BLaER1 (cell line): ENCODE results near the gene MBTPS1.

Source experiments
- H3K27ac ChIP-seq: shearing (Covaris generic); formaldehyde crosslinking; 2 replicates; pipeline ENCODE4 v1.8.1; 2022
- H3K27me3 ChIP-seq: shearing (Covaris generic); formaldehyde crosslinking; 2 replicates; pipeline ENCODE4 v1.8.1; 2022
- H3K36me3 ChIP-seq: shearing (Covaris generic); formaldehyde crosslinking; 2 replicates; pipeline ENCODE4 v1.8.1; 2022
- H3K4me1 ChIP-seq: shearing (Covaris generic); formaldehyde crosslinking; 2 replicates; pipeline ENCODE4 v1.8.1; 2022
- H3K4me2 ChIP-seq: shearing (Covaris generic); formaldehyde crosslinking; 2 replicates; pipeline ENCODE4 v1.8.1; 2022
- H3K4me3 ChIP-seq: shearing (Covaris generic); formaldehyde crosslinking; 2 replicates; pipeline ENCODE4 v1.8.1; 2022
- H3K9ac ChIP-seq: shearing (Covaris generic); formaldehyde crosslinking; 2 replicates; pipeline ENCODE4 v1.8.1; 2022
- H3K9me3 ChIP-seq: shearing (Covaris generic); formaldehyde crosslinking; 2 replicates; pipeline ENCODE4 v1.8.1; 2022
- H4K20me1 ChIP-seq: shearing (Covaris generic); formaldehyde crosslinking; 2 replicates; pipeline ENCODE4 v1.8.1; 2022
- Cebpa-rat ChIP-seq: shearing (Covaris generic); IDR thresholded peaks from 2 replicates; pipeline ENCODE4 v1.8.1; 2022

Gene MBTPS1

DNA sequence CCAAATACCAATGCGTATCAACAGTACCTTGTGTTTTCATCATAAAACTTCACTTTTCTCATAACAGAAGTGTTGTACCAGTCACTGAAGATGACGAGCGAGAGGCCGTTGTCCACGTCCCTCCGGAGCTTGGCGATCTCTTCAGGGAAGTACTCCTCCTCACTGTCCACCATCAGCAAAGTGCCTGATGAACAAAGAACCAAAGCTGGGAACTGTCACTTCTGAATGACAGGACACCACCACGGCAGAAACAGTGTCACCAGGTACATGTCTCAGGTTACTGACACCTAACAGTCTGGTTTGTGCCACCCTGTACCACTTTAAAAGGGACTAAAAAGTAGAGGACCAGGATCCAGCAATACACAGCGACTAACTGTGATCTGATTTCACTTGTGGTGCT, 49.1 kb downstream of the MBTPS1 start:
- no peaks in the 10 kb centered on the region for H3K9me3 ChIP-seq
- H3K4me2 ChIP-seq = no peak overlapping the region
- no peak overlapping the region for H3K9ac ChIP-seq
- H3K4me1 ChIP-seq = no peaks in the 10 kb centered on the region
- no peak for TF ChIP-seq Cebpa-rat
- no peak overlapping the region for H3K4me3 ChIP-seq
- no peaks in the 10 kb centered on the region for H3K27me3 ChIP-seq
- H3K27ac ChIP-seq = no peak overlapping the region
- H3K36me3 ChIP-seq = peaks cover 96% of the 10 kb centered on the region
- peaks cover 74% of the 10 kb centered on the region for H4K20me1 ChIP-seq

DNA sequence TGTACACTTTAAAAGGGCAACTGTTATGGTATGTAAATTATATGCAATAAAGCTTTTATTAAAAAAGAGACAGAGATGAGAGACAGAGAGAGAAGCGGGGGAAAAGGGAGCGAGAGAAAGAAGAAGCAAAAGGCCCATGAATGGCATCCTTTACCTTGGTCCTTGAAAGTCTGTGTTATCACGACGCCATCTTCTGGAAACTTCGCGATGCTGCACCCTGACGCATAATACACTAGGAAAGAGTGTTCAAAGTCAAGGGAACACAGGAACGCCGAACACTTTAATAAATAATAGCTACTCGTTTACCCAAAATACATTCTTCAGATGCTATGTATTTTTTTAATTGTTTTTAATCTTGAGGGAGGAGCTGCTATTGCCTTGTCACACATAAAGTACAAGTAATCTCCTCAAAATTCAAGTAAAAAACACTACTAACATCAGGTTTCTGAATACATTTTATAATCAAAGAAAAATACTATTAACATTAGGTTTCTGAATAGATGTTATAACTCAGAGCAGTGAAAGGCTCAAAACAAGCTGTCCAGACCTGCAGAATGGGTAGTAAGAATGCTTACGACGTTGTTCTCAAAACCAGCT, 51.1 kb downstream of the MBTPS1 start:
- no peak overlapping the region for H3K4me2 ChIP-seq
- no peaks in the 10 kb centered on the region for H3K9me3 ChIP-seq
- H3K9ac ChIP-seq = no peak overlapping the region
- H3K4me3 ChIP-seq = no peak overlapping the region
- H4K20me1 ChIP-seq = peaks cover 75% of the 10 kb centered on the region
- H3K4me1 ChIP-seq = no peaks in the 10 kb centered on the region
- no peak for TF ChIP-seq Cebpa-rat
- no peak overlapping the region for H3K27ac ChIP-seq
- peaks cover 97% of the 10 kb centered on the region for H3K36me3 ChIP-seq
- H3K27me3 ChIP-seq = no peaks in the 10 kb centered on the region

DNA sequence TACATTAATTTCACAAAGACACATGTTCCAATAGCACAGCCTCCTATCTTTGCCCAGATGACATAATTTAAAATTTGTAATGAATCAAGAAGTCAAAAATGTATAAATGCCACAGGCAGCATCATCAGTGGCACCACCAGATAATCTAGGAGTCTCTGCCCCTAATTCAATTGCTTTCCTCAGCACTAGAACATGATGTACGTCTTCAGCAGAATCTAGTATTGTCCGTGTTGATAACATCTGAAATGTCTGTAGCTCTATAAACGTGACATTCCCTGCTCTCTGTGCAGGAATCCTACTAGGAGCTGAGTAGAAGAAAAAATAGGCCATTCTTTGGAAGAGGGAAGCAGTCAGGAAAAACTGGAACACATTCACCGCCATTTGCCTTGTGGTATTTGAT, 52.8 kb downstream of the MBTPS1 start:
- no peak for TF ChIP-seq Cebpa-rat
- H3K4me3 ChIP-seq = no peak overlapping the region
- no peaks in the 10 kb centered on the region for H3K9me3 ChIP-seq
- no peak overlapping the region for H3K9ac ChIP-seq
- H3K27ac ChIP-seq = no peak overlapping the region
- no peaks in the 10 kb centered on the region for H3K4me1 ChIP-seq
- H3K4me2 ChIP-seq = no peak overlapping the region
- H4K20me1 ChIP-seq = peaks cover 72% of the 10 kb centered on the region
- H3K27me3 ChIP-seq = no peaks in the 10 kb centered on the region
- H3K36me3 ChIP-seq = peaks cover 98% of the 10 kb centered on the region

DNA sequence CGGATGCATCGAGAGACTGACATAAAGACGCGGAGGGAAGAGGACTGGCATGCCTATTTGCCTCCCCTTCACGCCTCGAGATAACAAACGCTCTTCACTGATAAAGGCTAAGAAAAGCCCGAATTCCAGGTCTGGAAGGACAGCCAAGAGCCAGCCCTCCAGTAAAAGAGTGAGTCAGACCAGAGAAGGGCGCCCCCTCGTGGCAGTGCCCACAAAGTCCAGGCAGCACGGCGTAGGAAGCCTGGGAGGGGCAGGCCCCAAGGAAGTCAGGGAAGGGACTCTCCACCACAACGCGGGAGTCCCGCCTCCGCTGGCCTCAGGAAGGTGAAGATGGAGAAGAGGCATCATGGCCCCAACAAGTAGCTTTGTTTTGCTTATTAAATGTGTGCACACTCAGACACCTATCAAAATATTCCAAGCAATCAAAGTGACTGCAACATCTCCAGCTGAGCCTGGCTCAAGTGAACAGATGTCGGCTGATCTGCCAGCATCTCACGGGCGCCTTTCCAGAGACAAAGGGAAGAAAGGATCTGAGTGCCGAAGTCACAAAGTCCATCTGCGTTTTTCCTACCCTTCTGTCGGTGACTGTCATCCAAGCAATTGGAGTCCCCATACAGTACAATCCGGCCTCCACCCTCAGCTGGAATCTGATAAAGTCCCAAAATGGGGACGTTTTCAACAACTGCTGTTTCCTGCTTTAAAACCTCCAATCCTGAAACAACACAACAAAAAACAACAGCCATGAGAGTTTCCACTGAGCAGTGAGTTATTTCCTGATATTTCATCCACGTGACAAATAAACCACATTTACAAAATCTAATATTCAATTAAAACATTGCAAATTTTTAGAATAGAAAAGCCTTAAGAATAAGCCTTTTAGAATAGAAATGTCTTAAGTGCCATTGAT, 53.8 kb downstream of the MBTPS1 start:
- H3K4me2 ChIP-seq = no peak overlapping the region
- H3K27me3 ChIP-seq = no peaks in the 10 kb centered on the region
- peaks cover 98% of the 10 kb centered on the region for H3K36me3 ChIP-seq
- H3K9ac ChIP-seq = no peak overlapping the region
- no peak overlapping the region for H3K27ac ChIP-seq
- no peaks in the 10 kb centered on the region for H3K9me3 ChIP-seq
- peaks cover 69% of the 10 kb centered on the region for H4K20me1 ChIP-seq
- H3K4me1 ChIP-seq = no peaks in the 10 kb centered on the region
- TF ChIP-seq Cebpa-rat = no peak
- no peak overlapping the region for H3K4me3 ChIP-seq

DNA sequence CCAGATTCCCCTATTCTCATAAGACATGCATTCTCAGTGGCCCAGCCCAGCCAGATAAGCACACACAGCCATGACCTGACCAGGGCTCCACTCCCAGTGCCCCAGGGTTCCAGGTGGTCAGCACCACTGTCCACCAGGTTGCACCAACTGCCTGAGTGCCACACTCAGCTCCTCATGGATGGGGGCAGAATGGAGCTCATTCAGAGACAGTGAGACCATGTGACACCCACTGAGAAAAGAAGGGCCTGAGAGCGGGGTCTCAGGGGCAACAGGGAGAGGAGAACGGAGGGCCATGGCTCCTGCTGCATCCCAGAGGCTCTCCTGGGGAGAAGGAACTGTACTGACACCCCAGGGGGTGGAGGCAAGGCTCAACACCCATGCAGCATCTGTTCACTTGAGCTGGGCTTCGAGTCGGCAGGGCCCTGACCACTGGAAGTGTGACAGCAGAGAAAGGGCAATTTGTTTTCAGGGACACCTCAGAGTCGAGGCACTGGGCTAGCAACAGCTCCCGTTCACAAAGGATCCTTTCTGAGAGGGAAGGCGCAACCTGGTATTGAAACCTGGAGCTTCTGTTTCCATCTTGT, 55.4 kb downstream of the MBTPS1 start:
- Histone ChIP-seq H3K36me3 (peaks cover 100% of the 10 kb centered on the region), H3K9ac (no peak overlapping the region), H3K4me2 (no peak overlapping the region), H3K4me1 (0 out of 2 replicates have a peak, but pooled peaks cover 4% of the 10 kb centered on the region), H3K27me3 (no peaks in the 10 kb centered on the region), H4K20me1 (peaks cover 71% of the 10 kb centered on the region), H3K4me3 (no peak overlapping the region), H3K9me3 (no peaks in the 10 kb centered on the region), H3K27ac (no peak overlapping the region)
- no peak for TF ChIP-seq Cebpa-rat

DNA sequence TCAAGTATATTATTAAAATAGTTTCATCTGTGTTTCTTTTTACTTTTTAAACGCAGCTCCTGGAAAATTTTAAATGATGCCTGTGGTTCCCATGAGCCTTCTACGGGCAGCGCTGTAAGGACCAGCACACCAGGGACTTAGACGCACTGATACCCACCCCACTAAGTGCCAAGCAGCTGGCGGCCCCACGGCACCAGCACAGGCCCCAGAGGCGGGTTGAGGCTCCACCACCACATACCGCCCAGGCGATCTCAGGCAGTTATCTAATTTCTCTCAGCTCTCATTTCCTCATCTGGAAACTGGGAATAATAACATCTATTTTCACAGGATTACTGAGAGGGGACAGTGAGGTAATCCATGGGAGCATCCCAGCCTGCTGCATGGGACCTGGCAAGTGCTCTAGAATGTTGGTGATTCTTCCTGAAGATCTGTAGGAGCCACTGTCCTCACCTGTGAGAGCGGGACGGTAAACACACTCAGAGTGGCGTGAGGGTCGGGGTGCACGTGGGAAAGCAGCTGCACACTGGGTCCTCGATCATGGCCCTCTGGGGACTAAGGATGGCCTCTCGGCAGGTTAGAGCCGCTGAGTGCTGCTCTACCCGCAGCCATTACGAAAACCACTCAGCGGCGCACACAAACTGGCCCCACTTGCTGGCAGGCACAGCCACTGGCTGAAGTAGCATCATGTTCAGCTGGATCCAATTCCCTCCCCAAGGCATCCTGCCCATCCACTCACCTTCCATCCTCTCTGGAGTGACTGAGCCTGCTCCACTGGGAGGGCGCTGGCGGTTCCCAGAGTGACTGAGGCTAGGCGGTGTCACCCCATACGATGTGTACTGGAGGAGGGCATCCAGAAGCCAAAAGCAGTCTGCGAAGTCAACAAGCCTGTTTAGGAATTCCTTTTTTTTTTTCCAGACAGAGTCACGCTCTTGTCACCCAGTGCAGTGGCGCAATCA, 56.5 kb downstream of the MBTPS1 start:
- peaks cover 15% of the 10 kb centered on the region for H3K4me1 ChIP-seq
- H3K9ac ChIP-seq = no peak overlapping the region
- no peaks in the 10 kb centered on the region for H3K9me3 ChIP-seq
- peaks cover 73% of the 10 kb centered on the region for H4K20me1 ChIP-seq
- H3K36me3 ChIP-seq = peaks cover 100% of the 10 kb centered on the region
- H3K27me3 ChIP-seq = no peaks in the 10 kb centered on the region
- no peak overlapping the region for H3K4me2 ChIP-seq
- TF ChIP-seq Cebpa-rat = no peak
- H3K27ac ChIP-seq = no peak overlapping the region
- no peak overlapping the region for H3K4me3 ChIP-seq

DNA sequence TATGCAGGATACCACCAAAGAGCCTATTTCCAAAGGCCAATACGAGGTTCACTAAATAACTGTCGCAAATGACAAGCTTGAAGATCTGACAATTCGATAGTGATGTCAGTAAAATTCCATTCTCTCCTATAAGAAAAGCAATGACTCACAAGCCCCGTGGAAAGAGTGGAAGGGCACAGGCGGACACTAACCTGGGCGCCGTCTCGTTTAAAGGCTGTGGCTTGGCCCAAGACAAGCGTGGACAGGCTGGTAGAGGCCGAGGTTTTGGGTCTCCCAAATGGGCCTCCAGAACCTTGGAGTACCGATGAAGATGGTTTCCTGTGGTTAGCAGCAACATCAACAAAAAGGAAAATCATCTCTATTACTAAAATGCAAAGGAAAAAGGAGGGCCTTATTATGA, 57.6 kb downstream of the MBTPS1 start:
- Histone ChIP-seq H4K20me1 (peaks cover 79% of the 10 kb centered on the region), H3K27me3 (no peaks in the 10 kb centered on the region), H3K9ac (no peak overlapping the region), H3K9me3 (no peaks in the 10 kb centered on the region), H3K4me1 (peaks cover 26% of the 10 kb centered on the region), H3K4me2 (no peak overlapping the region), H3K36me3 (peaks cover 100% of the 10 kb centered on the region), H3K27ac (no peak overlapping the region), H3K4me3 (no peak overlapping the region)
- no peak for TF ChIP-seq Cebpa-rat

DNA sequence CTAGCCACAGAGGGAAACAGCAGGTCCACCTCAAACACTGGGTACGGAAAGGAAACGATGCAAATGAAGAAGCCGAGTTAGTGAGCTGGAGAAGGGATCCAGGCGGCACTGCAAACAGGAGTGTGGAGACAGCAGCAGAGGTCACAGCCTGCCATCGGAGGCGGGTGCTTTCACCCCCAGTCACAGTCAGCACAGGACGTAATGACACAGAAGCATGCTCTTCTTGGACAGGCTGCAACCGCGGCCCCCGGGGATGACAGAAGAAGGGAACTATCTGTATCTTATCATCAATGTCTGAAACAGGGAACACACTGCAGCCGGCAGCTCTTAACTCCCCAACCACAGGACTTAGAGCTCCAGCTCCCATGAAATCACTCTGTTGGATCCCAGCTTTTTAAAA, 58.1 kb downstream of the MBTPS1 start:
- H3K36me3 ChIP-seq = peaks cover 100% of the 10 kb centered on the region
- H3K4me3 ChIP-seq = no peak overlapping the region
- H4K20me1 ChIP-seq = peaks cover 77% of the 10 kb centered on the region
- H3K9me3 ChIP-seq = no peaks in the 10 kb centered on the region
- H3K4me1 ChIP-seq = peaks cover 26% of the 10 kb centered on the region
- H3K4me2 ChIP-seq = no peak overlapping the region
- no peak overlapping the region for H3K9ac ChIP-seq
- H3K27ac ChIP-seq = no peak overlapping the region
- TF ChIP-seq Cebpa-rat = no peak
- no peaks in the 10 kb centered on the region for H3K27me3 ChIP-seq

DNA sequence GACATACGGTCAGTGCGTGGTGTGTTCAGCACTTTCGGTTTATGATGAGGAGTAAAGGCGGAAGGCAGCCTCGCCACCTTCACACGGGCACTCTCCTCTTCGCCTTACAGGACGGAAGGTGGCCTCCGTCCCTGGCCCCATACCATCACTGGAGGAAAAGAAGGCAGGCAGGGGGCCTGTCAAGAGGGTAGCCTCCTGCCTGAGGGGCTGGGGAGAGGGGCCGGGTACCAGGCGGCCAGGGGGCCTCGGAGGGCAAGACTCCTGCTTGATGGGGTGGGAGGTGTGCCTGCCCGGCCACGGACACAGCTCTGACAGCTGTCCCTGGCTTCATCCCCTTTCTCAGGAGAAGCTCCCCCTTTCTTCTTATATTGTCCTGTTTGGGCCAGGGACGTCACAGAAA, 58.5 kb downstream of the MBTPS1 start:
- Histone ChIP-seq H3K36me3 (peaks cover 100% of the 10 kb centered on the region), H4K20me1 (peaks cover 77% of the 10 kb centered on the region), H3K27me3 (no peaks in the 10 kb centered on the region), H3K4me1 (peaks cover 26% of the 10 kb centered on the region), H3K9me3 (no peaks in the 10 kb centered on the region), H3K4me3 (no peak overlapping the region), H3K27ac (no peak overlapping the region), H3K9ac (no peak overlapping the region), H3K4me2 (no peak overlapping the region)
- TF ChIP-seq Cebpa-rat = no peak
